ENCODE data around the gene ZNF462.

- TF ChIP-seq POLR2A (IDR thresholded peaks at IDR 0.05) (no peak), CTCF (IDR thresholded peaks at IDR 0.05) (no peak)
Observed at GRCh38 chr9:107042606-107043005, 179.6 kb downstream of the ZNF462 start.
